GM21737 (cell line): ENCODE results near the gene MTO1.
"Not testable (repeated sequence)": the region's sequence is repeated elsewhere in the genome, so short reads cannot be mapped to it uniquely, and the experiment has no call there.

Experiments
- ATAC-seq: cut with Tn5 transposase; IDR thresholded peaks from one replicate; pipeline ENCODE4 v1.9.1; 2021; ENCODE audit warnings: mild to moderate bottlenecking, moderate library complexity; ENCODE audit not compliant: unreplicated experiment

The MTO1 gene

GRCh38 chr6:73503027-73503772, 41.7 kb downstream of the MTO1 start:
- no peak for ATAC-seq

GRCh38 chr6:73504160-73504559, 42.6 kb downstream of the MTO1 start:
- no peak for ATAC-seq

- ATAC-seq, result no peak
Observed at GRCh38 chr6:73505142-73505541, 43.6 kb downstream of the MTO1 start.

- ATAC-seq, result not testable (repeated sequence)
Observed at GRCh38 chr6:73505705-73506104, 44.2 kb downstream of the MTO1 start.

GRCh38 chr6:73506246-73506645, 44.7 kb downstream of the MTO1 start:
- no peak for ATAC-seq

- no peak for ATAC-seq
Observed at GRCh38 chr6:73508776-73509175, 47.2 kb downstream of the MTO1 start.

GRCh38 chr6:73509851-73510250, 48.3 kb downstream of the MTO1 start:
- ATAC-seq, result no peak

- no peak for ATAC-seq
Observed at GRCh38 chr6:73511796-73512195, 50.3 kb downstream of the MTO1 start.

- no peak for ATAC-seq
Observed at GRCh38 chr6:73513496-73513854, 51.9 kb downstream of the MTO1 start.

- no peak for ATAC-seq
Observed at GRCh38 chr6:73514746-73515110, 53.2 kb downstream of the MTO1 start.

- peak; percentile 37 for ATAC-seq
Observed at GRCh38 chr6:73515204-73515655, 53.7 kb downstream of the MTO1 start.

GRCh38 chr6:73516514-73517489, 55.3 kb downstream of the MTO1 start:
- no peak for ATAC-seq

- not testable (repeated sequence) for ATAC-seq
Observed at GRCh38 chr6:73518100-73518981, 56.8 kb downstream of the MTO1 start.

- not testable (repeated sequence) for ATAC-seq
Observed at GRCh38 chr6:73518982-73519881, 57.7 kb downstream of the MTO1 start.

- ATAC-seq, result no peak
Observed at GRCh38 chr6:73519926-73520687, 58.6 kb downstream of the MTO1 start.

GRCh38 chr6:73520688-73521350, 59.3 kb downstream of the MTO1 start, which contains the start of gene EEF1A1:
TSS of gene EEF1A1 (minus strand) at chr6:73521032. CDS start at chr6:73520026, 1,006 bp downstream.
- peak; percentile 68 for ATAC-seq

- ATAC-seq, result peak; percentile 44
Observed at GRCh38 chr6:73521351-73521985, 59.9 kb downstream of the MTO1 start.
